Left lung (tissue), 10 donors: ENCODE data around the gene PGLYRP3. TPM values are rescaled to one million over a fixed set of nuclear protein-coding genes. Genes with fewer than 3 reads are reported as not detected.

Experiments used
- ATAC-seq: fragments of 200-7000 bp; cut with Tn5 transposase; one replicate; pipeline ENCODE4 v1.9.1; 2020; ENCODE audit warnings: moderate library complexity
- DNase-seq, 4 donors: peaks; one replicate each; pipeline ENCODE4 v3.0.0-alpha.2; 2013 to 2020
- H3K27ac ChIP-seq, 2 donors: fragments of 200-600 bp; sonication (generic) in 1 of 2; one replicate each; pipeline versions ENCODE4 v1.5.0 to v1.8.0; 2020 to 2021
- H3K27me3 ChIP-seq, 2 donors: fragments of 200-600 bp; sonication (generic) in 1 of 2; one replicate each; pipeline versions ENCODE4 v1.5.0 to v1.8.0; 2020 to 2021
- H3K36me3 ChIP-seq, 2 donors: fragments of 200-600 bp; sonication (generic) in 1 of 2; one replicate each; pipeline versions ENCODE4 v1.5.0 to v1.8.0; 2020 to 2021
- H3K4me1 ChIP-seq, 2 donors: fragments of 200-600 bp; one replicate each; pipeline ENCODE4 v1.8.0; 2021
- H3K4me3 ChIP-seq, 2 donors: fragments of 200-600 bp; sonication (generic) in 1 of 2; one replicate each; pipeline versions ENCODE4 v1.5.0 to v1.8.0; 2020 to 2021; ENCODE audit warnings: mild to moderate bottlenecking in 1 of 2
- H3K9me3 ChIP-seq, 2 donors: fragments of 200-600 bp; sonication (generic) in 1 of 2; one replicate each; pipeline versions ENCODE4 v1.5.0 to v1.8.0; 2020 to 2021
- intact Hi-C, 2 donors: fragments of 100-400 bp; cut with DNase I; formaldehyde crosslinking; loops; one replicate each; pipeline versions ENCODE4 v1.11.2 to v1.14.2; 2022
- polyA plus RNA-seq, 6 donors: library from polyadenylated mRNA; unstranded; fragments of 120-200 nt; gene quantifications; one replicate each; pipeline ENCODE4 v1.2.1, GENCODE V29; 2013; ENCODE audit not compliant: insufficient read length in 6 of 6
- total RNA-seq, 2 donors: library from RNA; stranded (reverse); fragmentation: NEBNext Ultra II Directional; extraction: Animal tissue kit (Norgen Biotek cat#: 25700); gene quantifications; one replicate each; pipeline ENCODE4 v1.2.1, GENCODE V29; 2021
- TF ChIP-seq, protein P1 (sequence below), 2 donors: fragments of 200-600 bp; sonication (generic) in 1 of 2; IDR thresholded peaks; one replicate each; pipeline versions ENCODE4 v1.5.0 to v1.8.0; 2021; ENCODE audit warnings: antibody characterized with exemption in 2 of 2
- donor health status: DM: no; HTN: yes; CAD: no.
- donor health status: DM: no; HTN: no; CAD: no.

Gene PGLYRP3
- total and polyA plus RNA-seq, 8 donors: not detected

DNA sequence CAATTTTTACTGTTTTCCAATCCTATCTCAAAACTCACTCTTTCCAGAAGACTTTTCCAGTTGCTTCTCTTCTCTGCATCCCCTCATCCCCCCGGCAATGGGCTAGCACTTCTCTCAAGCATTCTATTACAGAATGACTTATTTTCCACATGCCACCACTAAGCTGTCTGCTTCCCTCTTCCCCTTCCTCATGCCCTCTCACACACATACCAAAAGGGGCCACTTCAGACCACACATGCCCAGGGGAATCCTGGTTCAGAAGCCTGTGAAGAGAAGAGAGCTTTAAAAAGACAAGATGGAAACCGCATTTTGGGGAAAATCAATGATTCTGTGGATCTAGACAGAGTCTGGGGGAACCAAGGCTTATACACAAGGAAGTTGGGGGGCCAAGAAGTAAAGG is 61.7 kb downstream of the PGLYRP3 start:
- ATAC-seq: no peak
- Histone ChIP-seq H3K9me3 (no peaks in the 10 kb centered on the region), H3K4me3 (no peak overlapping the region), H3K36me3 (no peaks in the 10 kb centered on the region), H3K4me1 (no peaks in the 10 kb centered on the region), H3K27me3 (peaks cover 0 to 31% of the 10 kb centered on the region in 2 donors), H3K27ac (no peak overlapping the region)
- TF ChIP-seq, protein P1, sequence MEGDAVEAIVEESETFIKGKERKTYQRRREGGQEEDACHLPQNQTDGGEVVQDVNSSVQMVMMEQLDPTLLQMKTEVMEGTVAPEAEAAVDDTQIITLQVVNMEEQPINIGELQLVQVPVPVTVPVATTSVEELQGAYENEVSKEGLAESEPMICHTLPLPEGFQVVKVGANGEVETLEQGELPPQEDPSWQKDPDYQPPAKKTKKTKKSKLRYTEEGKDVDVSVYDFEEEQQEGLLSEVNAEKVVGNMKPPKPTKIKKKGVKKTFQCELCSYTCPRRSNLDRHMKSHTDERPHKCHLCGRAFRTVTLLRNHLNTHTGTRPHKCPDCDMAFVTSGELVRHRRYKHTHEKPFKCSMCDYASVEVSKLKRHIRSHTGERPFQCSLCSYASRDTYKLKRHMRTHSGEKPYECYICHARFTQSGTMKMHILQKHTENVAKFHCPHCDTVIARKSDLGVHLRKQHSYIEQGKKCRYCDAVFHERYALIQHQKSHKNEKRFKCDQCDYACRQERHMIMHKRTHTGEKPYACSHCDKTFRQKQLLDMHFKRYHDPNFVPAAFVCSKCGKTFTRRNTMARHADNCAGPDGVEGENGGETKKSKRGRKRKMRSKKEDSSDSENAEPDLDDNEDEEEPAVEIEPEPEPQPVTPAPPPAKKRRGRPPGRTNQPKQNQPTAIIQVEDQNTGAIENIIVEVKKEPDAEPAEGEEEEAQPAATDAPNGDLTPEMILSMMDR (IDR thresholded peaks at IDR 0.05): no peak
- intact Hi-C loops: no loop called here
- DNase-seq: no peak

DNA sequence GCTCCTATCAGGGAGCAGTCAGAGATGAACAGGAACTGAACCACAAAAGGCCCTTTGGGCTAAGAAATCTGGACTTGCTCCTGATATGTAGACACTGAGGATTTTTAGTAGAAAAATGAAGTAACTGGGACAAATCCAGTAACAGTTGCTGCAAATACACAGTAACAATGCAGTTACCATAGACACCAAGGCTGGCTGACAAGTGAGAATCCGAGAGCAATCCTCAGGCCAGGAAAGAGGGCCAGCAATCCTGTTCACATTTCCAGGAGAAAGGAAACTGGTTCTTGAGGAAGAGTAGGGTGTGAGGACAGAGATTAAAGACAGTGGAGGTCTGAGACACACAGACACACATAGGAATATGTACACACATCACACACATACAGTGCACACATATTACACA is 62.6 kb downstream of the PGLYRP3 start:
- TF ChIP-seq, protein P1 (IDR thresholded peaks at IDR 0.05): no peak
- no peak overlapping the region for H3K4me3 ChIP-seq
- intact Hi-C loops: no loop called here
- H3K36me3 ChIP-seq: no peaks in the 10 kb centered on the region
- H3K27ac ChIP-seq: no peak overlapping the region
- peaks cover 0 to 31% of the 10 kb centered on the region in 2 donors for H3K27me3 ChIP-seq
- ATAC-seq (no peak), DNase-seq (no peak)
- H3K9me3 ChIP-seq: no peaks in the 10 kb centered on the region
- no peaks in the 10 kb centered on the region for H3K4me1 ChIP-seq

DNA sequence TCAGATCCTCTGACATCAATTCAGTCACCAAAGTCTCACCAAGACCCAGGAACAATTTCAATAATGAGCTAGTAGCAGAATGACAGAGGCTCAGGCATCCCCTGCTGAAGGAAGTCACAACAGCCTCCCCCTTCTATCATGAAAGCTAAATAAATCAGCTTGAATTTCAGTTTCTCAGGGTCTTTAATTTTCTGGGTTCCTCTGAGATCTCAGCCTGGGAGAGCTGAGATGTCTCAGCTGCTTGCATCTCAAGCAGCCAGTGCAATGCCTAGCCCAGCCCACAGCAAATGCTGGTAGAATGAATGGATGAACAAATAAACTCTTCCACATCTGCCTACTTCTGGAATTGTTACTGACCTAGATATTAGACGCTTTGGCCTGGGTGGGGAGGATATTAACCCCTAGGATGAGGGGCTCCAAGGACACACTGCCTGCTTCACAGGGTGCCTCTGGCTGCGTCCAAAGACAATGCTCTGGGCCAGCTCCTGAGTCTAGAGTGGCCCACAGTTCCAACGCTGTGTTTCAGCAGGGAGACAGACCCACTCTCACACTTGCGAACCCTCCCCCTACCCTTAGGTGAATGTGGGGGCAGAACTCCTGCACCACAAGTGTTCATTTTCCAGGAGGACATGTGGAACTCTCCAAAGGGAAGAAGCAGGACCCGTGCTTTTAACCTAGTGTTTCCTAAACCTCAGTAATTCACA is 64.4 kb downstream of the PGLYRP3 start:
- DNase-seq: no peak

More for the DNA sequence above, 64.4 kb downstream of the PGLYRP3 start:
- no peak overlapping the region for H3K27ac ChIP-seq
- no peak overlapping the region for H3K4me3 ChIP-seq
- no peaks in the 10 kb centered on the region for H3K9me3 ChIP-seq
- intact Hi-C loops: no loop called here
- H3K36me3 ChIP-seq: no peaks in the 10 kb centered on the region
- H3K27me3 ChIP-seq: peaks cover 0 to 26% of the 10 kb centered on the region in 2 donors
- TF ChIP-seq, protein P1 (IDR thresholded peaks at IDR 0.05): no peak
- H3K4me1 ChIP-seq: no peaks in the 10 kb centered on the region
- ATAC-seq: no peak

Other genes with a start within 250 kb of the PGLYRP3 start
- gene SPRR2B, start 241.3 kb downstream of the PGLYRP3 start, total RNA-seq: not detected
- gene SPRR2B, start 241.3 kb downstream of the PGLYRP3 start, polyA plus RNA-seq: not detected
- gene SPRR2E, start 218.4 kb downstream of the PGLYRP3 start, total RNA-seq: not detected
- not detected for gene SPRR2E, start 218.4 kb downstream of the PGLYRP3 start, polyA plus RNA-seq
- gene SPRR2F, start 199.4 kb downstream of the PGLYRP3 start, total RNA-seq: not detected
- gene SPRR2F, start 199.4 kb downstream of the PGLYRP3 start, polyA plus RNA-seq: under 1 TPM in 1 of 6 donors, not detected in 5; 0.63 TPM
- gene SPRR2G, start 162.1 kb downstream of the PGLYRP3 start, total RNA-seq: not detected
- gene SPRR2G, start 162.1 kb downstream of the PGLYRP3 start, polyA plus RNA-seq: not detected
- gene LELP1, start 109.5 kb downstream of the PGLYRP3 start, total RNA-seq: not detected
- gene LELP1, start 109.5 kb downstream of the PGLYRP3 start, polyA plus RNA-seq: not detected
- not detected for gene PRR9, start 95.4 kb downstream of the PGLYRP3 start, total RNA-seq
- gene PRR9, start 95.4 kb downstream of the PGLYRP3 start, polyA plus RNA-seq: not detected
- not detected for gene LORICRIN, start 53.3 kb downstream of the PGLYRP3 start, total RNA-seq
- gene LORICRIN, start 53.3 kb downstream of the PGLYRP3 start, polyA plus RNA-seq: not detected
- not detected for gene PGLYRP4, start 35.9 kb upstream of the PGLYRP3 start, total RNA-seq
- gene PGLYRP4, start 35.9 kb upstream of the PGLYRP3 start, polyA plus RNA-seq: not detected
- 1,000 to 10,000 TPM in 1 of 2 donors, 100 to 1,000 TPM in 1; 193 to 1,552 TPM for gene S100A9, start 44.9 kb upstream of the PGLYRP3 start, total RNA-seq
- gene S100A9, start 44.9 kb upstream of the PGLYRP3 start, polyA plus RNA-seq: 10 to 100 TPM; 17.0 to 45.0 (median 28.3) TPM
- gene S100A12, start 62.7 kb upstream of the PGLYRP3 start, total RNA-seq: 100 to 1,000 TPM in 1 of 2 donors, 10 to 100 TPM in 1; 12.1 to 178 TPM
- 1 to 10 TPM; 1.1 to 6.9 (median 3.2) TPM for gene S100A12, start 62.7 kb upstream of the PGLYRP3 start, polyA plus RNA-seq
- gene S100A8, start 78.1 kb upstream of the PGLYRP3 start, total RNA-seq: 1,000 to 10,000 TPM in 1 of 2 donors, 10 to 100 TPM in 1; 97.7 to 1,365 TPM
- gene S100A8, start 78.1 kb upstream of the PGLYRP3 start, polyA plus RNA-seq: 10 to 100 TPM; 10.2 to 33.2 (median 19.9) TPM
- not detected for gene S100A7A, start 103.6 kb upstream of the PGLYRP3 start, total RNA-seq
- not detected for gene S100A7A, start 103.6 kb upstream of the PGLYRP3 start, polyA plus RNA-seq
- gene S100A7, start 147.7 kb upstream of the PGLYRP3 start, total RNA-seq: not detected
- gene S100A7, start 147.7 kb upstream of the PGLYRP3 start, polyA plus RNA-seq: not detected
- 1,000 to 10,000 TPM; 1,672 to 1,797 TPM for gene S100A6, start 223.0 kb upstream of the PGLYRP3 start, total RNA-seq
- gene S100A6, start 223.0 kb upstream of the PGLYRP3 start, polyA plus RNA-seq: 100 to 1,000 TPM; 156 to 248 (median 183) TPM
- under 1 TPM in 1 of 2 donors, not detected in 1; 0.42 TPM for gene S100A5, start 228.0 kb upstream of the PGLYRP3 start, total RNA-seq
- under 1 TPM in 3 of 6 donors, not detected in 3; 0.18 to 0.38 (median 0.34) TPM for gene S100A5, start 228.0 kb upstream of the PGLYRP3 start, polyA plus RNA-seq
- gene S100A4, start 232.9 kb upstream of the PGLYRP3 start, total RNA-seq: 1,000 to 10,000 TPM in 1 of 2 donors, 100 to 1,000 TPM in 1; 257 to 1,192 TPM
- gene S100A4, start 232.9 kb upstream of the PGLYRP3 start, polyA plus RNA-seq: 10 to 100 TPM; 15.0 to 24.6 (median 21.9) TPM
- gene S100A3, start 236.3 kb upstream of the PGLYRP3 start, total RNA-seq: 1 to 10 TPM; 1.7 to 7.7 TPM
- under 1 TPM in 2 of 6 donors, not detected in 4; 0.20 to 0.58 TPM for gene S100A3, start 236.3 kb upstream of the PGLYRP3 start, polyA plus RNA-seq